ENCODE measurements around the gene LEFTY2. TPM values are rescaled to one million over a fixed set of nuclear protein-coding genes. Genes with fewer than 3 reads are reported as not detected.

LEFTY2 gene
- total RNA-seq, 1 donor from 2014 or later: 2.7 TPM

DNA sequence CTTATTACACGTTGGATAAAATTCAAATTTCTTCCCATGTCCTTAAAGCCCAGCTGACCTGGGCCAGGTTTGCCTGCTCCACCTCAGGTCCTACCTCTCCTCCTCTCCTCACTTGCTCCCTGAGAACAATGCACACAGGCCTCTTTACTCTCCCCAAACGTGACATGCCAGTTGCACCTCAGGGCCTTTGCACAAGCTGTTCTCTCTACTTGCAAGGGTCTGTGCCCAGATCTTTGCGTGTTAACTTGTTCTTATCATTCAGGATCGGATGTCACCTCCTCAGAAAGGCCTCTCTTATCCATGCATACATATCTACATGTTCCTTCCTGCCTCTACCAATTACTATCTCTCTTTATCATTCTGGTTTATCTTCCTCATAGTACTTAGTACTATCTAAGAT is 37.4 kb downstream of the LEFTY2 start:
- intact Hi-C loops (cut with DNase I): no loop called here
- H3K27ac ChIP-seq: no peak overlapping the region
- no peaks in the 10 kb centered on the region for H3K4me1 ChIP-seq
- no peaks in the 10 kb centered on the region for H3K9me3 ChIP-seq
- no peaks in the 10 kb centered on the region for H3K36me3 ChIP-seq
- DNase-seq (ENCODE audit: extremely low spot score in 2 of 2): no peak
- TF ChIP-seq POLR2A (IDR thresholded peaks at IDR 0.05): no peak
- no peak for TF ChIP-seq POLR2AphosphoS5 (IDR thresholded peaks at IDR 0.05; ENCODE audit: insufficient read depth in 1 of 2, low read depth in 1 of 2)
- TF ChIP-seq, protein P1, sequence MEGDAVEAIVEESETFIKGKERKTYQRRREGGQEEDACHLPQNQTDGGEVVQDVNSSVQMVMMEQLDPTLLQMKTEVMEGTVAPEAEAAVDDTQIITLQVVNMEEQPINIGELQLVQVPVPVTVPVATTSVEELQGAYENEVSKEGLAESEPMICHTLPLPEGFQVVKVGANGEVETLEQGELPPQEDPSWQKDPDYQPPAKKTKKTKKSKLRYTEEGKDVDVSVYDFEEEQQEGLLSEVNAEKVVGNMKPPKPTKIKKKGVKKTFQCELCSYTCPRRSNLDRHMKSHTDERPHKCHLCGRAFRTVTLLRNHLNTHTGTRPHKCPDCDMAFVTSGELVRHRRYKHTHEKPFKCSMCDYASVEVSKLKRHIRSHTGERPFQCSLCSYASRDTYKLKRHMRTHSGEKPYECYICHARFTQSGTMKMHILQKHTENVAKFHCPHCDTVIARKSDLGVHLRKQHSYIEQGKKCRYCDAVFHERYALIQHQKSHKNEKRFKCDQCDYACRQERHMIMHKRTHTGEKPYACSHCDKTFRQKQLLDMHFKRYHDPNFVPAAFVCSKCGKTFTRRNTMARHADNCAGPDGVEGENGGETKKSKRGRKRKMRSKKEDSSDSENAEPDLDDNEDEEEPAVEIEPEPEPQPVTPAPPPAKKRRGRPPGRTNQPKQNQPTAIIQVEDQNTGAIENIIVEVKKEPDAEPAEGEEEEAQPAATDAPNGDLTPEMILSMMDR (IDR thresholded peaks at IDR 0.05): no peak
- H3K27me3 ChIP-seq: no peaks in the 10 kb centered on the region
- H3K4me3 ChIP-seq: no peak overlapping the region

DNA sequence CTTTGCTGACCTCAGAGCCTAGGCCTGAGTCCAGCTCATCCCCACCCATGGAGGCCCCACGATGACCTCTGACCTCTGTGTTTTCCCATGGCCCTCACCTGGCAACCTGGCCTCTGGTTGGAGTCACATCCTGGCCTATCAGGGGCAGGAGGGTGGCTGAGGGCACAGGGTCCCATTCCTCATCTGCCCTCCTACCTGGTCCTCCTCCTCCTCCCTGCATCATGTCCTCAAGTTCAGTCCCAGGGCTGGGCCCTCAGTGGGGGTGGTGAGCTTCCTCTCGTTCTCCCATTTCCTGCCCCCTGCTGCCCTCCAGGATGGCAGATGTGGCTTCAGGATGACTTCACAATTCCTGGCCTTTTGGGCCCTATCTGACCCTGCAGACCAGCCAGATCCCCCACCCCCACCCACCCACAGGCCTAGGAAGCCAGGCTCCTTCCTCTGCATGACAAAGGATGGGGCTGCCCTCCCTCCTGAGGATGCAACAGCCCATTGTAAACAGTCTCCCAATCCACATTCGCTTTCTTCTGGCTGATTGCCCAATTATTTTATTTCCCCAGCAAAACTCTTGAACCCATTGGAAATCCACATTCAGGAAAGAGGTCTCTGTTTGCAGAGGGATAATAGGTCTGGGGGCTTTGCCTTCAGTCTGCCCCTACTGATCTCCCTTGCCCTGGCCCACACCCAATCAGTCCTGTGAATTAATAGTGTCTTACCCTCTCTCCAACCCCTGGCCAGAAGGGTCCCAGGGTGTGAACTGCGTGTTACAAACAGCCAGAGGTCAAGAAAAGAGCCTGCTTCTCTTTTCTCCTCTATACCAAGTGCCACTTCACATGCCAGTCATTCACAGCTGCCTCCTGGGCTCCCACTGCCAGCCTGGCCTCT is 41.7 kb downstream of the LEFTY2 start:
- no peak for DNase-seq (ENCODE audit: extremely low spot score in 2 of 2)
- TF ChIP-seq, protein P1 (IDR thresholded peaks at IDR 0.05): no peak
- TF ChIP-seq POLR2A (IDR thresholded peaks at IDR 0.05) (no peak), POLR2AphosphoS5 (IDR thresholded peaks at IDR 0.05; ENCODE audit: insufficient read depth in 1 of 2, low read depth in 1 of 2) (no peak)
- Histone ChIP-seq H3K4me1 (no peaks in the 10 kb centered on the region), H3K27me3 (no peaks in the 10 kb centered on the region), H3K4me3 (no peak overlapping the region), H3K36me3 (no peaks in the 10 kb centered on the region), H3K27ac (no peak overlapping the region), H3K9me3 (no peaks in the 10 kb centered on the region)
- intact Hi-C loops (cut with DNase I): no loop called here

DNA sequence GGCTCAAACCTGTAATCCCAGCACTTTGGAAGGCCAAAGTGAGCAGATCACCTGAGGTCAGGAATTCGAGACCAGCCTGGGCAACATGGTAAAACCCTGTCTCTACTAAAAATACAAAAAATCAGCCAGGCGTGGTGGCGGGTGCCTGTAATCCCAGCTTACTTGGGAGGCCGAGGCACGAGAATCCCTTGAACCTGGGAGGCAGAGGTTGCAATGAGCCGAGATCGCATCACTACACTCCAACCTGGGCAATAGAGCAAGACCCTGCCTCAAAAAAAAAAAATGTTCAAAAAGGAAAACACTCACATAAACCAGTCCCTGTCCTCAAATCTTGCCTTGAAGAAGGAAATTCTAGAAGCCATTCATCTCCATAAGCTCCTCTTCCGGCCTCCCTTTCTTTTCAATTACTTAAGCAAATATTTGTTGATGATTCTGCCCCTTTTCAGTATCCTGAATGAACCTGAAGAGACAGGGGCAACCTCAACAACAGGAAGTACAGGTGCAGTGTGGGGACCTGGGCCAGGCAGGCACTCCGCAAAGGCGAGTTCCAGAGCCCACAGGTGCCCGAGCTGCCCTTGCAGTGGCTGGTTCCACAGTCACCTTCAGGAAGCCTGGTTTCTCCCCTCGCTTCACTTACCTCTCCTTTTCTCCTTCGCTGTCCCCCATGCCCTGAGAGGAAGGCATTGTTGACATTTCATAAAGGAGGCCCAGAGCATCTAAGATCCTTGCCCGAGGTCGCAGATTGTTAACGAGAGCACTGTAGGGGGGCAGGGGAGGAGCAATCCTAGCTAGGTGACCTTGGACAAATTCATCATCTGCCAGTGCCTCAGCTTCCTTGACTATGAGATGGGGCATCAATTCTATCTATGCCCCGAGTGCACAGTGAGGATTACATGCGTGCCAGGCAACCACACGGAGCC is 43.2 kb downstream of the LEFTY2 start:
- no peaks in the 10 kb centered on the region for H3K4me1 ChIP-seq
- intact Hi-C loops (cut with DNase I): no loop called here
- no peaks in the 10 kb centered on the region for H3K27me3 ChIP-seq
- H3K4me3 ChIP-seq: no peak overlapping the region
- H3K27ac ChIP-seq: no peak overlapping the region
- no peak for DNase-seq (ENCODE audit: extremely low spot score in 2 of 2)
- TF ChIP-seq POLR2AphosphoS5 (IDR thresholded peaks at IDR 0.05; ENCODE audit: insufficient read depth in 1 of 2, low read depth in 1 of 2) (no peak), POLR2A (IDR thresholded peaks at IDR 0.05) (no peak)
- TF ChIP-seq, protein P1 (IDR thresholded peaks at IDR 0.05): no peak
- no peaks in the 10 kb centered on the region for H3K36me3 ChIP-seq
- no peaks in the 10 kb centered on the region for H3K9me3 ChIP-seq

DNA sequence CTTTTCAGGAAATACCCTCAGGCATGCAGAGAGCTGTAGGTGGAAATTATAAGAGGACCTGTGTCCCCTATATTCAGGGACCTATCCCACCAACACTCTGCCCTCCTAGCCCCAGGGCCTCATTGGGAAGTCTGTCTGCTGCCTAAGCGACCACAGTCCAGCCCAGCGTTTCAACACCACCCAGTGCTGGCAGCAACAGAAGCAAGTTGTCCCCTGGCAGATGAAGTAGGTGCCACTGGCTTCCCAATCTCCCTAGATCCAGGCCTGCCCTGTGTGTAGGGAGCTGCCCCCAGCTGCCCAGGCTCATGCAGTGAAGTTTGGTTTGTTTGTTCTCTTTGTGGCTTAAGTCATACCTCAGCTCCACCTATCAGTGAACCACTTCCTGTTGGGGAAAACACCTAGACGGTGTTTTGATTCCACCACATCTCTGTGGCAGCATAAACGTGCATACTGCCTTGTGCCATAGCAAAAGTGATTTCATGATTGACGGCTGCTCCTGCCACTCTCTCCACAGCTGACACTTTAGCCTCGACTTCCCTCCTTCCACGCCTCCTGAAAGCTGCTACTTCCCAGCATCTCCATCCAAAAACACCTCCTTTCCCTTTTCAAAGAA is 44.0 kb downstream of the LEFTY2 start:
- TF ChIP-seq POLR2AphosphoS5 (IDR thresholded peaks at IDR 0.05; ENCODE audit: insufficient read depth in 1 of 2, low read depth in 1 of 2) (peak in 1 of 2 donors; percentile 15), POLR2A (IDR thresholded peaks at IDR 0.05) (no peak)
- no peaks in the 10 kb centered on the region for H3K36me3 ChIP-seq
- no peak overlapping the region for H3K4me3 ChIP-seq
- H3K9me3 ChIP-seq: no peaks in the 10 kb centered on the region
- H3K27ac ChIP-seq: no peak overlapping the region
- DNase-seq (ENCODE audit: extremely low spot score in 2 of 2): no peak
- no peaks in the 10 kb centered on the region for H3K4me1 ChIP-seq
- no peaks in the 10 kb centered on the region for H3K27me3 ChIP-seq
- intact Hi-C loops (cut with DNase I): no loop called here

DNA sequence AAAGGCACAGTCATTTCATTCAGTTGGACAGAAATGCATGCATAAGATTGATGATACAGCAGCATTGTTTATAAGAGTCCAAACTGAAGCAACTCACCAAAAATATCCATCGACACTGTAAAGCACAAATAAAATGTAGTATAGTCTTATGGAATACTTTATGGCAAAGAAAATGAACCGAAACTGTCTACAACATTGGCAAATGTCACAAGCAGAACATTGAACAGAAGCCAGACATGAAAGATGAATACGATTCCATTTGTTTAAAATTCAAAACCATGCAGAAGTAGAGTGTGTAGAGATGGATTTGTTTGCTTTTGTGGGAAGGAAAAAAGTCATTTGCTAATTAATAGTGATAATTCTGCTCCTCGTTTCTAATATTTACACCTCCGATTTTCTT is 44.5 kb downstream of the LEFTY2 start:
- no peak for DNase-seq (ENCODE audit: extremely low spot score in 2 of 2)

More for the DNA sequence above, 44.5 kb downstream of the LEFTY2 start:
- no peaks in the 10 kb centered on the region for H3K4me1 ChIP-seq
- H3K9me3 ChIP-seq: no peaks in the 10 kb centered on the region
- TF ChIP-seq, protein P1 (IDR thresholded peaks at IDR 0.05): no peak
- TF ChIP-seq POLR2AphosphoS5 (IDR thresholded peaks at IDR 0.05; ENCODE audit: insufficient read depth in 1 of 2, low read depth in 1 of 2): no peak
- no peaks in the 10 kb centered on the region for H3K27me3 ChIP-seq
- H3K4me3 ChIP-seq: no peak overlapping the region
- intact Hi-C loops (cut with DNase I): no loop called here
- H3K36me3 ChIP-seq: no peaks in the 10 kb centered on the region
- no peak overlapping the region for H3K27ac ChIP-seq
